Measurements from ENCODE around the gene SERPINB1. TPM values are rescaled to one million over a fixed set of nuclear protein-coding genes. Genes with fewer than 3 reads are reported as not detected.
A peak's percentile ranks its signal among the peaks of the same experiment; 100 is the strongest.

The SERPINB1 gene
- total and polyA plus RNA-seq, 2 donors (not counting 3 experiments of a cell fraction or from before 2014, with no cell fraction given) = 6.7 to 24.0 TPM

DNA sequence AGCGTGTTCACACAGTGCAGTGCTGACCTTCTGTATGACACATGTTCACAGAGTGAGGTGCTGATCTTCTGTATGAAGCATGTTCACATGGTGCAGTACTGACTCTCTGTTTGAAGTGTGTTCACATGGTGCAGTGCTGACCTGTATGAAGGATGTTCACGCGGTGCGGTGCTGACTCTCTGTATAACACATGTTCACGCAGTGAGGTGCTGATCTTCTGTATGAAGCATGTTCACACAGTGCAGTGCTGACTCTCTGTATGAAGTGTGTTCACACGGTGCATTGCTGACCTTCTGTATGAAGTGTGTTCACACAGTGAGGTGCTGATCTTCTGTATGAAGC is 10.8 kb upstream of the SERPINB1 start:
- H3K9me3 ChIP-seq (replicated peaks; ENCODE audit: control insufficient read depth, insufficient read depth, low read length) = no peaks in the 10 kb centered on the region
- no peak overlapping the region for H3K9ac ChIP-seq (replicated peaks; ENCODE audit: extremely low read depth, insufficient read depth, low read length)
- H3K27ac ChIP-seq (ENCODE audit: insufficient read depth, low read depth, low read length) = peak overlapping the region; percentile 96
- BruUV-seq (replicated peaks) = no TSS peak
- no peak overlapping the region for H3K4me2 ChIP-seq (ENCODE audit: insufficient read depth, low read length)
- H3K9me1 ChIP-seq (replicated peaks; ENCODE audit: control insufficient read depth, extremely low read depth, insufficient read depth, low read length) = no peaks in the 10 kb centered on the region
- H4K20me1 ChIP-seq (replicated peaks; ENCODE audit: control insufficient read depth, extremely low read depth, insufficient read depth, low read length) = no peaks in the 10 kb centered on the region
- DNase-seq (ENCODE audit: low read depth, low spot score) (no peak), FAIRE-seq (no peak)
- ChIA-PET CTCF (interaction anchor here (4.1 kb wide), 1 partner anchor 61 kb away, joined by 36 read pairs; no protein-coding TSS in a partner anchor), POLR2A (no interaction called here)
- no peaks in the 10 kb centered on the region for H3K36me3 ChIP-seq (ENCODE audit: control insufficient read depth in 2 of 2, extremely low read depth in 1 of 2, insufficient read depth in 2 of 2, low read length in 2 of 2)
- dilution Hi-C loops (cut with MboI; ENCODE audit: extremely low pct_ligation_motif_present, low sequenced_read_pairs) = no loop called here
- no peaks in the 10 kb centered on the region for H3K27me3 ChIP-seq (ENCODE audit: control insufficient read depth in 2 of 2, insufficient read depth in 2 of 2, low read length in 2 of 2)
- H2AFZ ChIP-seq (ENCODE audit: low read depth, low read length) = no peak overlapping the region
- H3K4me1 ChIP-seq (ENCODE audit: control insufficient read depth, extremely low read depth, insufficient read depth, low read length) = peaks cover 56% of the 10 kb centered on the region
- no peak overlapping the region for H3K4me3 ChIP-seq (replicated peaks in 1 of 3; ENCODE audit: insufficient read depth in 1 of 3, low read depth in 1 of 3, low read length in 3 of 3)
- no peaks in the 10 kb centered on the region for H3K79me2 ChIP-seq (ENCODE audit: control insufficient read depth, insufficient read depth, low read length)
- intact Hi-C loops (cut with micrococcal nuclease) = loop anchor here (10.0 kb wide), 1 partner anchor 1238 kb away; no protein-coding TSS in a partner anchor
- no peak for TF ChIP-seq CTCF (IDR thresholded peaks at IDR 0.05; ENCODE audit: extremely low read depth in 1 of 2, insufficient read depth in 1 of 2, low read depth in 1 of 2, low read length in 2 of 2)
- TF ChIP-seq EZH2 (IDR thresholded peaks at IDR 0.05; ENCODE audit: borderline replicate concordance, low read depth, low read length, severe bottlenecking) = no peak
- no peak for TF ChIP-seq MYC (IDR thresholded peaks at IDR 0.05; ENCODE audit: low read depth, low read length)
- TF ChIP-seq JUN (IDR thresholded peaks at IDR 0.05; ENCODE audit: borderline replicate concordance, insufficient read depth, insufficient read length, low read depth) = no peak
- TF ChIP-seq MAX (IDR thresholded peaks at IDR 0.05; ENCODE audit: insufficient read depth, insufficient read length) = no peak

All from endothelial cell of umbilical vein (primary cell).